Suprapubic skin (tissue), 4 donors: ENCODE measurements around the gene OVCH1.

Source experiments
- CTCF ChIP-seq, 2 donors: fragments of 200-600 bp in 1 of 2; fragments of 450-650 bp in 1 of 2; sonication (generic) in 1 of 2; IDR thresholded peaks; one replicate each; pipeline ENCODE4 v1.5.1; 2016 to 2019; ENCODE audit warnings: antibody characterized with exemption in 2 of 2, mild to moderate bottlenecking in 1 of 2, moderate library complexity in 1 of 2
- EP300 ChIP-seq: sonication (generic); formaldehyde crosslinking; IDR thresholded peaks from one replicate; pipeline ENCODE4 v1.6.1; 2017; ENCODE audit warnings: antibody characterized with exemption
- POLR2A ChIP-seq, 2 donors: fragments of 450-650 bp; IDR thresholded peaks; one replicate each; pipeline ENCODE4 v1.6.1; 2017; ENCODE audit warnings: antibody characterized with exemption in 2 of 2, mild to moderate bottlenecking in 2 of 2, moderate library complexity in 2 of 2
- POLR2AphosphoS5 ChIP-seq, 3 donors: sonication (generic); formaldehyde crosslinking; IDR thresholded peaks; one replicate each; pipeline ENCODE4 v1.6.1; 2017; ENCODE audit warnings: antibody characterized with exemption in 3 of 3

GRCh38 chr12:29451888-29452287 lies 45.6 kb downstream of the OVCH1 start:
- no peak for TF ChIP-seq CTCF (IDR thresholded peaks at IDR 0.05)
- TF ChIP-seq POLR2A (IDR thresholded peaks at IDR 0.05), result no peak
- TF ChIP-seq POLR2AphosphoS5 (IDR thresholded peaks at IDR 0.05), result no peak
- TF ChIP-seq EP300, result no peak
